IMR-90 (cell line): ENCODE data around the gene DYRK3. TPM values are rescaled to one million over a fixed set of nuclear protein-coding genes. Genes with fewer than 3 reads are reported as not detected.
A peak's percentile ranks its signal among the peaks of the same experiment; 100 is the strongest.

Experiments
- ATAC-seq: fragments of 200-7000 bp; cut with Tn5 transposase; 2 replicates; pipeline ENCODE4 v1.9.1; 2020; ENCODE audit warnings: low read depth, mild to moderate bottlenecking, moderate library complexity
- BruUV-seq: library from RNA; stranded (reverse); fragments of 400-500 nt; replicated peaks from 2 replicates; lab custom pipeline; 2021; lab: Mats Ljungman, UMichigan
- CTCF ChIA-PET: fragments of 300-600 bp; formaldehyde crosslinking; extraction: SDS; loops from one replicate; lab custom pipeline; 2021; ENCODE audit warnings: antibody characterized with exemption; lab: Yijun Ruan, JAX
- POLR2A ChIA-PET: fragments of 300-600 bp; sonication (Branson Sonifier 250); formaldehyde crosslinking; loops from one replicate; lab custom pipeline; 2022; ENCODE audit warnings: antibody characterized with exemption; ENCODE audit not compliant: unreplicated experiment; lab: Charles Lee
- DNase-seq: peaks from one replicate; pipeline ENCODE4 v3.0.0; 2013
- H2AFZ ChIP-seq: replicated peaks from 2 replicates; pipeline ENCODE3; 2013; ENCODE audit warnings: low read length, mild to moderate bottlenecking; ENCODE audit not compliant: poor library complexity
- H2AK5ac ChIP-seq: 2 replicates; pipeline ENCODE4 v1.6.1; 2013; ENCODE audit warnings: low read depth, low read length, inconsistent platforms
- H2AK9ac ChIP-seq: replicated peaks from 2 replicates; pipeline ENCODE3; 2013; ENCODE audit warnings: mild to moderate bottlenecking, low read depth, low read length, moderate library complexity; ENCODE audit not compliant: poor library complexity
- H2BK120ac ChIP-seq: 2 replicates; pipeline ENCODE4 v1.6.1; 2013; ENCODE audit warnings: low read depth, low read length, inconsistent platforms
- H2BK15ac ChIP-seq: 3 replicates; pipeline ENCODE4 v1.6.1; 2013; ENCODE audit warnings: low read depth, low read length, inconsistent platforms
- H2BK20ac ChIP-seq: 2 replicates; pipeline ENCODE4 v1.6.1; 2013; ENCODE audit warnings: low read depth, mild to moderate bottlenecking, inconsistent platforms, low read length, moderate library complexity
- H2BK5ac ChIP-seq: 2 replicates; pipeline ENCODE4 v1.6.1; 2013; ENCODE audit warnings: mild to moderate bottlenecking, low read depth, low read length, inconsistent platforms; ENCODE audit not compliant: poor library complexity, severe bottlenecking
- H3K14ac ChIP-seq: replicated peaks from 2 replicates; pipeline ENCODE4 v1.6.1; 2013; ENCODE audit warnings: low read depth, low read length, inconsistent platforms
- H3K18ac ChIP-seq: 2 replicates; pipeline ENCODE4 v1.6.1; 2013; ENCODE audit warnings: low read depth, low read length, control low read depth
- H3K23ac ChIP-seq: 2 replicates; pipeline ENCODE4 v1.6.1; 2013; ENCODE audit warnings: low read depth, low read length, inconsistent platforms
- H3K27ac ChIP-seq: 2 replicates; pipeline ENCODE4 v1.5.1; 2013; ENCODE audit warnings: mild to moderate bottlenecking, control low read depth, low read length; ENCODE audit not compliant: insufficient read depth
- H3K27me3 ChIP-seq: 2 replicates; pipeline ENCODE4 v1.6.1; 2013; ENCODE audit warnings: low read length; ENCODE audit not compliant: control insufficient read depth, insufficient read depth
- H3K36me3 ChIP-seq: 2 replicates; pipeline ENCODE4 v1.6.1; 2013; ENCODE audit warnings: low read length, mixed read lengths; ENCODE audit not compliant: control insufficient read depth, insufficient read depth
- H3K4ac ChIP-seq: 2 replicates; pipeline ENCODE4 v1.6.1; 2013; ENCODE audit warnings: low read depth, low read length, inconsistent platforms
- H3K4me1 ChIP-seq: 2 replicates; pipeline ENCODE4 v1.6.1; 2013; ENCODE audit warnings: low read length, mixed read lengths; ENCODE audit not compliant: control insufficient read depth, insufficient read depth
- H3K4me2 ChIP-seq: 2 replicates; pipeline ENCODE4 v1.6.1; 2013; ENCODE audit warnings: low read depth, mild to moderate bottlenecking, control low read depth, low read length, moderate library complexity
- H3K4me3 ChIP-seq: 2 replicates; pipeline ENCODE4 v1.5.1; 2013; ENCODE audit warnings: low read depth, mild to moderate bottlenecking, control low read depth, low read length, moderate library complexity; ENCODE audit not compliant: insufficient read depth
- H3K56ac ChIP-seq: 2 replicates; pipeline ENCODE4 v1.6.1; 2013; ENCODE audit warnings: low read length, inconsistent platforms; ENCODE audit not compliant: insufficient read depth; ENCODE audit errors: extremely low read depth
- H3K79me1 ChIP-seq, 2 experiments: 2 replicates each; pipeline ENCODE4 v1.6.1; 2013; ENCODE audit warnings: low read length in 2 of 2, inconsistent platforms in 1 of 2, low read depth in 1 of 2
- H3K9ac ChIP-seq: 2 replicates; pipeline ENCODE4 v1.6.1; 2013; ENCODE audit warnings: low read depth, low read length, control low read depth
- H3K9me1 ChIP-seq: 2 replicates; pipeline ENCODE4 v1.6.1; 2013; ENCODE audit warnings: low read length, inconsistent platforms; ENCODE audit not compliant: insufficient read depth
- H3K9me3 ChIP-seq: 2 replicates; pipeline ENCODE4 v1.6.1; 2013; ENCODE audit warnings: low read length; ENCODE audit not compliant: control insufficient read depth, insufficient read depth
- H4K20me1 ChIP-seq: 2 replicates; pipeline ENCODE4 v1.6.1; 2013; ENCODE audit warnings: low read length, inconsistent platforms; ENCODE audit not compliant: insufficient read depth
- H4K5ac ChIP-seq: 2 replicates; pipeline ENCODE4 v1.6.1; 2013; ENCODE audit warnings: mild to moderate bottlenecking, low read depth, low read length, control low read depth
- H4K8ac ChIP-seq, 2 experiments: 2 replicates each; pipeline ENCODE4 v1.6.1; 2013; ENCODE audit warnings: low read depth in 2 of 2, low read length in 2 of 2, control low read depth in 1 of 2, inconsistent platforms in 1 of 2
- H4K91ac ChIP-seq: 2 replicates; pipeline ENCODE4 v1.6.1; 2013; ENCODE audit warnings: low read depth, low read length, inconsistent platforms; ENCODE audit not compliant: insufficient read depth
- BHLHE40 ChIP-seq: fragments of 150-350 bp; IDR thresholded peaks from 2 replicates; pipeline ENCODE4 v1.6.1; 2016; ENCODE audit warnings: mild to moderate bottlenecking, low read depth, low read length
- CTCF ChIP-seq: conservative IDR thresholded peaks from 2 replicates; pipeline ENCODE4 v1.5.1; 2012; ENCODE audit warnings: mild to moderate bottlenecking, low read depth, low read length, improper control_type of control experiment
- ELK1 ChIP-seq: fragments of 150-350 bp; IDR thresholded peaks from 2 replicates; pipeline ENCODE4 v1.6.1; 2016; ENCODE audit warnings: low read depth, mild to moderate bottlenecking, low read length, moderate library complexity, borderline replicate concordance
- FOS ChIP-seq: fragments of 150-350 bp; IDR thresholded peaks from 2 replicates; pipeline ENCODE4 v1.6.1; 2016; ENCODE audit warnings: low read depth, low read length
- MAFK ChIP-seq: IDR thresholded peaks from 2 replicates; pipeline ENCODE4 v1.6.1; 2012; ENCODE audit warnings: low read depth, low read length, improper control_type of control experiment
- MAZ ChIP-seq: IDR thresholded peaks from 2 replicates; pipeline ENCODE4 v1.6.1; 2012; ENCODE audit warnings: low read depth, mild to moderate bottlenecking, low read length, improper control_type of control experiment, moderate library complexity, borderline replicate concordance
- MXI1 ChIP-seq: IDR thresholded peaks from 2 replicates; pipeline ENCODE4 v1.6.1; 2012; ENCODE audit warnings: low read depth, mild to moderate bottlenecking, low read length, moderate library complexity, borderline replicate concordance
- NFE2L2 ChIP-seq: fragments of 150-350 bp; IDR thresholded peaks from 2 replicates; pipeline ENCODE4 v1.6.1; 2016; ENCODE audit warnings: low read depth, mild to moderate bottlenecking, low read length
- POLR2A ChIP-seq: IDR thresholded peaks from 2 replicates; pipeline ENCODE4 v1.6.1; 2012; ENCODE audit warnings: mild to moderate bottlenecking, low read depth, low read length
- RAD21 ChIP-seq: IDR thresholded peaks from 2 replicates; pipeline ENCODE4 v1.6.1; 2012; ENCODE audit warnings: low read length, improper control_type of control experiment
- RCOR1 ChIP-seq: IDR thresholded peaks from 2 replicates; pipeline ENCODE4 v1.6.1; 2012; ENCODE audit warnings: mild to moderate bottlenecking, low read length, improper control_type of control experiment; ENCODE audit not compliant: insufficient replicate concordance
- SMC3 ChIP-seq: fragments of 150-350 bp; IDR thresholded peaks from 2 replicates; pipeline ENCODE4 v1.6.1; 2016; ENCODE audit warnings: low read depth, mild to moderate bottlenecking, antibody characterized with exemption, low read length, moderate library complexity
- USF2 ChIP-seq: fragments of 150-350 bp; IDR thresholded peaks from 2 replicates; pipeline ENCODE4 v1.6.1; 2017; ENCODE audit warnings: mild to moderate bottlenecking, antibody characterized with exemption, low read length, low read depth
- WGBS, 2 experiments: methylation state at CpG; one replicate each; pipeline versions ENCODE4 v1.1.5 to v1.1.7; 2013; ENCODE audit warnings: missing lambda C conversion rate in 2 of 2; ENCODE audit not compliant: insufficient read length in 1 of 2; ENCODE audit errors: extremely low coverage in 2 of 2; 5-methylcytosine and 5-hydroxymethylcytosine counted together
- dilution Hi-C: fragments of 300-500 bp; cut with HindIII; formaldehyde crosslinking; loops from one replicate; pipeline ENCODE4 v1.14.3; 2018; ENCODE audit warnings: low sequenced_read_pairs; ENCODE audit not compliant: unreplicated experiment
- in situ Hi-C: fragments of 300-500 bp; cut with MboI; formaldehyde crosslinking; loops from 3 replicates; pipeline ENCODE4 v1.14.3; 2019; ENCODE audit warnings: low sequenced_read_pairs, inconsistent platforms, mixed read lengths
- intact Hi-C: fragments of 100-400 bp; cut with micrococcal nuclease; formaldehyde crosslinking; loops from 2 replicates; pipeline ENCODE4 v1.10.0; 2022
- polyA plus RNA-seq, 3 experiments: library from polyadenylated mRNA; depleted of rRNA; stranded (reverse); fragments of >200 nt; gene quantifications; 2 replicates each; pipeline ENCODE4 v1.2.3, GENCODE V29; 2012; ENCODE audit warnings: low replicate concordance in 1 of 3
- total RNA-seq: library from RNA; depleted of rRNA; stranded (reverse); fragments of >200 nt; gene quantifications from 2 replicates; pipeline ENCODE4 v1.2.3, GENCODE V29; 2012

DYRK3 gene
- total and polyA plus RNA-seq, 2 of the 4 experiments (the other 2 are of a cell fraction): 5.5 to 22.0 TPM

- ChIA-PET CTCF (interaction anchor here (0.5 to 3.7 kb wide), 16 partner anchors 10 to 655 kb away, joined by 3 to 17 read pairs (median 4); no protein-coding TSS in a partner anchor), POLR2A (interaction anchor here (0.5 to 1.1 kb wide), 4 partner anchors 9 to 57 kb away, joined by 3 to 9 read pairs (median 4); no protein-coding TSS in a partner anchor)
- WGBS, 2 experiments: 1% methylated on average over 17 of the region's 48 CpGs; no CpG with 5 or more reads in 1 of the 2 experiments
- ATAC-seq (peak; percentile 100), DNase-seq (peak; percentile 87)
- H3K4ac ChIP-seq: peak within 1 kb of the TSS; percentile 95
- H4K8ac ChIP-seq: peak within 1 kb of the TSS; percentile 98 to 100
- in situ Hi-C loops (loop anchor here (10.0 kb wide), 1 partner anchor 302 kb away; no protein-coding TSS in a partner anchor), intact Hi-C loops (no loop called here), dilution Hi-C loops (no loop called here)
- H2AFZ ChIP-seq: peak within 1 kb of the TSS; percentile 96
- peaks cover 4% of the 10 kb centered on the region for H3K36me3 ChIP-seq
- peak within 1 kb of the TSS; percentile 96 for H3K27ac ChIP-seq
- H3K9ac ChIP-seq: peak within 1 kb of the TSS; percentile 97
- H4K91ac ChIP-seq: peak within 1 kb of the TSS; percentile 97
- peaks cover 8% of the 10 kb centered on the region for H3K9me1 ChIP-seq
- H4K5ac ChIP-seq: peak within 1 kb of the TSS; percentile 92
- H3K56ac ChIP-seq: peak within 1 kb of the TSS; percentile 96
- H3K9me3 ChIP-seq: no peaks in the 10 kb centered on the region
- peaks cover 4% of the 10 kb centered on the region for H3K4me1 ChIP-seq
- H2AK5ac ChIP-seq: peak within 1 kb of the TSS; percentile 41; the same call in 1 of the 2 replicates
- H2BK120ac ChIP-seq: peak within 1 kb of the TSS; percentile 82
- peaks cover 14 to 17% of the 10 kb centered on the region in 2 experiments for H3K79me1 ChIP-seq
- peak within 1 kb of the TSS; percentile 71 for H3K4me3 ChIP-seq
- peak within 1 kb of the TSS; percentile 98 for H3K14ac ChIP-seq
- H2BK20ac ChIP-seq: 0 out of 2 replicates have a peak within 1 kb of the TSS, but pooled peaks have one; percentile 6
- BruUV-seq: no TSS peak
- H3K4me2 ChIP-seq: peak within 1 kb of the TSS; percentile 88
- H4K20me1 ChIP-seq: no peaks in the 10 kb centered on the region
- H2AK9ac ChIP-seq: peak within 1 kb of the TSS; percentile 88
- peak within 1 kb of the TSS; percentile 84 for H2BK5ac ChIP-seq
- peak within 1 kb of the TSS; percentile 71 for H3K18ac ChIP-seq
- H2BK15ac ChIP-seq: peak within 1 kb of the TSS; percentile 75; the same call in 2 of the 3 replicates
- peaks cover 4% of the 10 kb centered on the region; the same call in 1 of the 2 replicates for H3K27me3 ChIP-seq
- H3K23ac ChIP-seq: peak within 1 kb of the TSS; percentile 91
- TF ChIP-seq POLR2A (peak; percentile 97), CTCF (peak; percentile 99), SMC3 (peak; percentile 38; the same call in 1 of the 2 replicates), RAD21 (peak; percentile 61), BHLHE40 (0 out of 2 replicates have a peak, but pooled peaks have one; percentile 8), RCOR1 (peak; percentile 74), MXI1 (peak; percentile 91), FOS (no peak), USF2 (no peak), MAFK (peak; percentile 12; the same call in 1 of the 2 replicates), MAZ (peak; percentile 98), NFE2L2 (no peak), ELK1 (no peak)
These were observed 23.0 kb upstream of the DYRK3 start, which contains the start of gene EIF2D for GRCh38 chr1:206612129-206612876. EIF2D (minus strand) TSS chr1:206612465; CDS start chr1:206612342, 123 bp downstream.
